Activated naive CD8-positive, alpha-beta T cell treated with anti-CD3 and anti-CD28 coated beads for 36 hours (primary cell): Measurements from ENCODE around the gene LRRC56. TPM values are rescaled to one million over a fixed set of nuclear protein-coding genes. Genes with fewer than 3 reads are reported as not detected.

Experiments
- DNase-seq: peaks from one replicate; pipeline ENCODE4 v3.0.0; 2021
- H3K27ac Mint-ChIP-seq: one replicate; pipeline ENCODE4 v1.8.0; 2022; ENCODE audit warnings: mild to moderate bottlenecking, moderate library complexity, mixed read lengths
- H3K27me3 Mint-ChIP-seq: one replicate; pipeline ENCODE4 v1.8.0; 2022; ENCODE audit warnings: mild to moderate bottlenecking, mixed read lengths
- H3K36me3 Mint-ChIP-seq: one replicate; pipeline ENCODE4 v1.8.0; 2021; ENCODE audit warnings: mild to moderate bottlenecking, mixed read lengths
- H3K4me1 Mint-ChIP-seq: one replicate; pipeline ENCODE4 v1.8.0; 2021; ENCODE audit warnings: mixed read lengths
- H3K4me3 Mint-ChIP-seq: one replicate; pipeline ENCODE4 v1.8.0; 2022; ENCODE audit warnings: mild to moderate bottlenecking, moderate library complexity, mixed read lengths
- H3K9me3 Mint-ChIP-seq: one replicate; pipeline ENCODE4 v1.8.0; 2022; ENCODE audit warnings: mixed read lengths
- total RNA-seq, 2 experiments: library from RNA; stranded (reverse); gene quantifications; one replicate each; pipeline ENCODE4 v1.2.3, GENCODE V29; 2021

Gene LRRC56
- total RNA-seq, 2 experiments from 2014 or later = 1.4 to 2.2 TPM

GRCh38 chr11:592501-592900 is 55.2 kb downstream of the LRRC56 start:
- Mint-ChIP-seq H3K4me1 (peaks cover 9% of the 10 kb centered on the region), H3K36me3 (peaks cover 39% of the 10 kb centered on the region), H3K9me3 (no peaks in the 10 kb centered on the region), H3K27ac (no peak overlapping the region), H3K27me3 (no peaks in the 10 kb centered on the region), H3K4me3 (no peak overlapping the region)
- DNase-seq = no peak

- no peak for DNase-seq
- no peak overlapping the region for H3K27ac Mint-ChIP-seq
- no peaks in the 10 kb centered on the region for H3K9me3 Mint-ChIP-seq
- H3K36me3 Mint-ChIP-seq = peaks cover 39% of the 10 kb centered on the region
- H3K4me3 Mint-ChIP-seq = no peak overlapping the region
- peaks cover 4% of the 10 kb centered on the region for H3K4me1 Mint-ChIP-seq
- no peaks in the 10 kb centered on the region for H3K27me3 Mint-ChIP-seq
Observed at GRCh38 chr11:592918-593317, 55.6 kb downstream of the LRRC56 start.

- Mint-ChIP-seq H3K27ac (no peak overlapping the region), H3K9me3 (no peaks in the 10 kb centered on the region), H3K36me3 (peaks cover 35% of the 10 kb centered on the region), H3K4me1 (peaks cover under 1% of the 10 kb centered on the region), H3K4me3 (no peak overlapping the region), H3K27me3 (no peaks in the 10 kb centered on the region)
- no peak for DNase-seq
Observed at GRCh38 chr11:593347-593746, 56.0 kb downstream of the LRRC56 start.

- Mint-ChIP-seq H3K27me3 (no peaks in the 10 kb centered on the region), H3K36me3 (peaks cover 23% of the 10 kb centered on the region), H3K4me1 (no peaks in the 10 kb centered on the region), H3K4me3 (no peak overlapping the region), H3K9me3 (no peaks in the 10 kb centered on the region), H3K27ac (no peak overlapping the region)
- DNase-seq = no peak
Observed at GRCh38 chr11:595400-595799, 58.1 kb downstream of the LRRC56 start.

GRCh38 chr11:596374-596773 is 59.0 kb downstream of the LRRC56 start:
- H3K9me3 Mint-ChIP-seq = no peaks in the 10 kb centered on the region
- no peaks in the 10 kb centered on the region for H3K4me1 Mint-ChIP-seq
- no peak for DNase-seq
- peaks cover 24% of the 10 kb centered on the region for H3K36me3 Mint-ChIP-seq
- H3K4me3 Mint-ChIP-seq = no peak overlapping the region
- H3K27me3 Mint-ChIP-seq = no peaks in the 10 kb centered on the region
- no peak overlapping the region for H3K27ac Mint-ChIP-seq

- Mint-ChIP-seq H3K4me3 (no peak overlapping the region), H3K9me3 (no peaks in the 10 kb centered on the region), H3K27ac (no peak overlapping the region), H3K27me3 (no peaks in the 10 kb centered on the region), H3K4me1 (no peaks in the 10 kb centered on the region), H3K36me3 (peaks cover 26% of the 10 kb centered on the region)
- DNase-seq = no peak
Observed at GRCh38 chr11:597166-597725, 59.9 kb downstream of the LRRC56 start.

GRCh38 chr11:598005-598680 is 60.8 kb downstream of the LRRC56 start:
- no peaks in the 10 kb centered on the region for H3K4me1 Mint-ChIP-seq
- DNase-seq = no peak
- no peak overlapping the region for H3K4me3 Mint-ChIP-seq
- no peaks in the 10 kb centered on the region for H3K9me3 Mint-ChIP-seq
- no peak overlapping the region for H3K27ac Mint-ChIP-seq
- no peaks in the 10 kb centered on the region for H3K27me3 Mint-ChIP-seq
- peaks cover 21% of the 10 kb centered on the region for H3K36me3 Mint-ChIP-seq

- Mint-ChIP-seq H3K4me1 (peaks cover 2% of the 10 kb centered on the region), H3K27ac (no peak overlapping the region), H3K36me3 (peaks cover 11% of the 10 kb centered on the region), H3K9me3 (no peaks in the 10 kb centered on the region), H3K4me3 (no peak overlapping the region), H3K27me3 (no peaks in the 10 kb centered on the region)
- DNase-seq = no peak
Observed at GRCh38 chr11:601573-602245, 64.4 kb downstream of the LRRC56 start.

GRCh38 chr11:603154-603553 is 65.8 kb downstream of the LRRC56 start:
- no peak for DNase-seq
- Mint-ChIP-seq H3K27me3 (no peaks in the 10 kb centered on the region), H3K4me3 (no peak overlapping the region), H3K9me3 (no peaks in the 10 kb centered on the region), H3K27ac (no peak overlapping the region), H3K4me1 (peaks cover 4% of the 10 kb centered on the region), H3K36me3 (peaks cover 8% of the 10 kb centered on the region)

Other genes starting within 250 kb of the LRRC56 start
- 100 to 1,000 TPM; 206 to 209 TPM for gene PGGHG, start 248.4 kb upstream of the LRRC56 start, total RNA-seq
- gene IFITM5, start 238.0 kb upstream of the LRRC56 start, total RNA-seq = not detected
- 100 to 1,000 TPM; 474 to 496 TPM for gene IFITM2, start 229.7 kb upstream of the LRRC56 start, total RNA-seq
- gene IFITM1, start 223.5 kb upstream of the LRRC56 start, total RNA-seq = 100 to 1,000 TPM; 345 to 356 TPM
- 10 to 100 TPM; 93.0 to 96.1 TPM for gene IFITM3, start 216.7 kb upstream of the LRRC56 start, total RNA-seq
- gene B4GALNT4, start 168.0 kb upstream of the LRRC56 start, total RNA-seq = 1 to 10 TPM; 1.1 to 1.9 TPM
- not detected for gene PKP3, start 143.3 kb upstream of the LRRC56 start, total RNA-seq
- 10 to 100 TPM; 26.4 to 27.2 TPM for gene SIGIRR, start 122.5 kb upstream of the LRRC56 start, total RNA-seq
- gene ANO9, start 95.5 kb upstream of the LRRC56 start, total RNA-seq = 10 to 100 TPM; 22.2 to 22.9 TPM
- gene PTDSS2, start 87.2 kb upstream of the LRRC56 start, total RNA-seq = 10 to 100 TPM; 17.3 to 18.2 TPM
- gene RNH1, start 30.3 kb upstream of the LRRC56 start, total RNA-seq = 10 to 100 TPM; 94.7 to 97.2 TPM
- 10 to 100 TPM; 46.0 to 48.7 TPM for gene HRAS, start 2.0 kb upstream of the LRRC56 start, total RNA-seq
- 1 to 10 TPM; 1.2 to 1.3 TPM for gene LMNTD2, start 23.2 kb downstream of the LRRC56 start, total RNA-seq
- gene RASSF7, start 23.4 kb downstream of the LRRC56 start, total RNA-seq = 10 to 100 TPM in 1 of 2 experiments, 1 to 10 TPM in 1; 9.8 to 11.5 TPM
- 10 to 100 TPM; 42.3 to 44.3 TPM for gene PHRF1, start 38.9 kb downstream of the LRRC56 start, total RNA-seq
- 10 to 100 TPM; 60.6 to 61.2 TPM for gene IRF7, start 78.4 kb downstream of the LRRC56 start, total RNA-seq
- gene CDHR5, start 87.4 kb downstream of the LRRC56 start, total RNA-seq = not detected
- not detected for gene SCT, start 89.7 kb downstream of the LRRC56 start, total RNA-seq
- gene DRD4, start 99.7 kb downstream of the LRRC56 start, total RNA-seq = under 1 TPM; 0.26 to 0.37 TPM
- 10 to 100 TPM; 46.1 to 49.7 TPM for gene DEAF1, start 157.7 kb downstream of the LRRC56 start, total RNA-seq
- gene TMEM80, start 158.3 kb downstream of the LRRC56 start, total RNA-seq = 1 to 10 TPM; 7.6 to 9.2 TPM
- 10 to 100 TPM; 13.3 to 15.9 TPM for gene EPS8L2, start 168.7 kb downstream of the LRRC56 start, total RNA-seq
- gene TALDO1, start 209.9 kb downstream of the LRRC56 start, total RNA-seq = 100 to 1,000 TPM; 231 to 243 TPM
- 10 to 100 TPM; 47.7 to 51.9 TPM for gene GATD1, start 240.0 kb downstream of the LRRC56 start, total RNA-seq